HepG2 (cell line): ENCODE results near the gene POLA1. TPM values are rescaled to one million over a fixed set of nuclear protein-coding genes. Genes with fewer than 3 reads are reported as not detected.

Experiments
- ATAC-seq: fragments of 200-7000 bp; cut with Tn5 transposase; 3 replicates; pipeline ENCODE4 v1.9.1; 2020; ENCODE audit warnings: mild to moderate bottlenecking, moderate library complexity
- BruUV-seq: library from RNA; stranded (reverse); fragments of 400-500 nt; replicated peaks from 2 replicates; lab custom pipeline; 2021; lab: Mats Ljungman, UMichigan
- CTCF ChIA-PET: fragments of 300-600 bp; formaldehyde crosslinking; extraction: SDS; loops from one replicate; lab custom pipeline; 2021; ENCODE audit warnings: low total read pairs, inconsistent platforms, low intra/inter-chr PET ratio; lab: Yijun Ruan, JAX
- POLR2A ChIA-PET: fragments of 350-600 bp; sonication (Branson Sonifier 250); formaldehyde crosslinking; loops from one replicate; lab custom pipeline; 2020; ENCODE audit warnings: antibody characterized with exemption, inconsistent platforms; lab: Yijun Ruan, JAX
- DNase-seq: peaks from one replicate; pipeline ENCODE4 v3.0.0-alpha.2; 2015; ENCODE audit warnings: low spot score
- FAIRE-seq: peaks from 3 replicates; lab custom pipeline; 2011; peaks lifted over from hg19 to GRCh38; lab: Jason Lieb, UNC
- H2AFZ ChIP-seq: one replicate; pipeline ENCODE4 v1.6.1; 2011; ENCODE audit warnings: low read length, inconsistent platforms
- H3K27ac ChIP-seq: fragments of 300-600 bp; 3 replicates; pipeline ENCODE4 v1.8.0; 2011; ENCODE audit warnings: mixed run types, mild to moderate bottlenecking, mixed read lengths, low read length, inconsistent platforms; ENCODE audit not compliant: insufficient read depth; ENCODE audit errors: extremely low read length
- H3K27me3 ChIP-seq, 2 experiments: fragments of 200-600 bp in 1 of 2; 2 replicates in 1 of 2; 3 replicates in 1 of 2; pipeline versions ENCODE4 v1.6.0 to v1.8.0; 2011; ENCODE audit warnings: low read length in 2 of 2, mild to moderate bottlenecking in 2 of 2, moderate library complexity in 2 of 2, inconsistent platforms in 1 of 2; ENCODE audit not compliant: insufficient read depth in 2 of 2, control insufficient read depth in 1 of 2
- H3K36me3 ChIP-seq, 2 experiments: fragments of 200-600 bp in 1 of 2; replicated peaks in 1 of 2; 2 replicates in 1 of 2; 3 replicates in 1 of 2; pipeline versions ENCODE4 v1.5.1 to v1.8.0; 2011; ENCODE audit warnings: low read length in 2 of 2, inconsistent platforms in 1 of 2; ENCODE audit not compliant: insufficient read depth in 2 of 2, control insufficient read depth in 1 of 2
- H3K4me1 ChIP-seq: 2 replicates; pipeline ENCODE4 v1.5.1; 2012; ENCODE audit warnings: low read length, inconsistent platforms; ENCODE audit not compliant: insufficient read depth
- H3K4me2 ChIP-seq: 2 replicates; pipeline ENCODE4 v1.6.0; 2011; ENCODE audit warnings: low read depth, low read length, inconsistent platforms
- H3K4me3 ChIP-seq, 3 experiments: fragments of 200-600 bp in 1 of 3; sonication (generic), shearing (Covaris generic) in 1 of 3; replicated peaks in 1 of 3; 2 replicates each; pipeline ENCODE4 v1.5.1; 2011 to 2016; ENCODE audit warnings: low read length in 3 of 3, inconsistent platforms in 2 of 3, low read depth in 2 of 3, mild to moderate bottlenecking in 2 of 3, control low read depth in 1 of 3, mixed read lengths in 1 of 3; ENCODE audit not compliant: insufficient read depth in 1 of 3
- H3K79me2 ChIP-seq: one replicate; pipeline ENCODE4 v1.6.1; 2011; ENCODE audit warnings: low read length, inconsistent platforms; ENCODE audit not compliant: insufficient read depth
- H3K9ac ChIP-seq: 2 replicates; pipeline ENCODE4 v1.6.0; 2011; ENCODE audit warnings: mild to moderate bottlenecking, low read depth, low read length, inconsistent platforms; ENCODE audit not compliant: insufficient read depth
- H3K9me3 ChIP-seq: 2 replicates; pipeline ENCODE4 v1.5.1; 2012; ENCODE audit warnings: mild to moderate bottlenecking, low read length
- H4K20me1 ChIP-seq: 2 replicates; pipeline ENCODE4 v1.6.0; 2011; ENCODE audit warnings: inconsistent platforms, mild to moderate bottlenecking, low read length, moderate library complexity; ENCODE audit not compliant: insufficient read depth
- ELF4 ChIP-seq: sonication (generic); formaldehyde crosslinking; IDR thresholded peaks from 2 replicates; pipeline ENCODE4 v1.5.0; 2020; ENCODE audit warnings: missing genetic modification reagents, mild to moderate bottlenecking, moderate library complexity, borderline replicate concordance
- ERF ChIP-seq: IDR thresholded peaks from 2 replicates; pipeline ENCODE4 v1.6.1; 2018; ENCODE audit warnings: missing biosample characterization, missing genetic modification reagents
- GABPA ChIP-seq, 2 experiments: IDR thresholded peaks; 2 replicates each; pipeline ENCODE4 v1.6.1; 2011 to 2016; ENCODE audit warnings: low read depth in 2 of 2, low read length in 1 of 2, missing biosample characterization in 1 of 2, missing genetic modification characterization in 1 of 2
- GPBP1L1 ChIP-seq: sonication (generic); formaldehyde crosslinking; IDR thresholded peaks from 2 replicates; pipeline ENCODE4 v1.5.0; 2020; ENCODE audit warnings: mild to moderate bottlenecking, missing genetic modification reagents
- IRX3 ChIP-seq: sonication (generic); formaldehyde crosslinking; IDR thresholded peaks from 2 replicates; pipeline ENCODE4 v1.8.1; 2023; ENCODE audit warnings: mild to moderate bottlenecking, low read depth, missing genetic modification reagents, borderline replicate concordance
- KDM2A ChIP-seq: sonication (generic); formaldehyde crosslinking; IDR thresholded peaks from 2 replicates; pipeline ENCODE4 v1.4.0; 2020; ENCODE audit warnings: low read depth, missing genetic modification reagents, borderline replicate concordance
- NR0B2 ChIP-seq: sonication (generic); formaldehyde crosslinking; IDR thresholded peaks from 2 replicates; pipeline ENCODE4 v1.4.0; 2020; ENCODE audit warnings: mild to moderate bottlenecking, missing genetic modification reagents
- NR2C2 ChIP-seq: sonication (generic); formaldehyde crosslinking; IDR thresholded peaks from 2 replicates; pipeline ENCODE4 v1.4.0; 2020; ENCODE audit warnings: missing genetic modification reagents, mild to moderate bottlenecking, moderate library complexity, borderline replicate concordance
- NR2F6 ChIP-seq, 2 experiments: IDR thresholded peaks; 2 replicates each; pipeline ENCODE4 v1.6.1; 2016; ENCODE audit warnings: antibody characterized with exemption in 1 of 2, mild to moderate bottlenecking in 1 of 2
- PHF21A ChIP-seq: sonication (generic); formaldehyde crosslinking; IDR thresholded peaks from 2 replicates; pipeline ENCODE4 v1.5.0; 2020; ENCODE audit warnings: mild to moderate bottlenecking, missing genetic modification reagents
- POLR2AphosphoS5 ChIP-seq: IDR thresholded peaks from 2 replicates; pipeline ENCODE4 v1.6.1; 2012; ENCODE audit warnings: low read depth, low read length
- SMARCE1 ChIP-seq: fragments of 450-650 bp; IDR thresholded peaks from 2 replicates; pipeline ENCODE4 v1.6.1; 2017; ENCODE audit warnings: borderline replicate concordance
- TIGD3 ChIP-seq: sonication (generic); formaldehyde crosslinking; IDR thresholded peaks from 2 replicates; pipeline ENCODE4 v1.5.1; 2020; ENCODE audit warnings: mild to moderate bottlenecking, missing genetic modification reagents, borderline replicate concordance
- TRIM22 ChIP-seq: fragments of 450-650 bp; IDR thresholded peaks from 2 replicates; pipeline ENCODE4 v1.6.1; 2017
- WIZ ChIP-seq: sonication (generic); formaldehyde crosslinking; IDR thresholded peaks from 2 replicates; pipeline ENCODE4 v1.5.1; 2020; ENCODE audit warnings: mild to moderate bottlenecking, missing genetic modification reagents
- ZBTB3 ChIP-seq: sonication (generic); formaldehyde crosslinking; IDR thresholded peaks from 2 replicates; pipeline ENCODE4 v1.4.0; 2020; ENCODE audit warnings: low read depth, mild to moderate bottlenecking, moderate library complexity, missing genetic modification reagents, borderline replicate concordance
- ZMYM2 ChIP-seq: sonication (generic); formaldehyde crosslinking; IDR thresholded peaks from 2 replicates; pipeline ENCODE4 v1.8.0; 2022; ENCODE audit warnings: mild to moderate bottlenecking, missing genetic modification reagents
- ZNF703 ChIP-seq: sonication (generic); formaldehyde crosslinking; IDR thresholded peaks from 2 replicates; pipeline ENCODE4 v1.5.1; 2020; ENCODE audit warnings: missing genetic modification reagents, mild to moderate bottlenecking, moderate library complexity, borderline replicate concordance
- WGBS: methylation state at CpG from one replicate; pipeline ENCODE4 v1.1.6; 2017; ENCODE audit warnings: low lambda C conversion rate; 5-methylcytosine and 5-hydroxymethylcytosine counted together
- in situ Hi-C: cut with HindIII; loops from 2 replicates; pipeline ENCODE4 v1.10.0; 2017; ENCODE audit warnings: low pct_unique_long_range_greater_than_20kb; ENCODE audit not compliant: extremely low pct_ligation_motif_present
- intact Hi-C: fragments of 100-400 bp; cut with micrococcal nuclease; formaldehyde crosslinking; loops from one replicate; pipeline ENCODE4 v1.10.0; 2022; ENCODE audit not compliant: unreplicated experiment
- polyA plus RNA-seq, 8 experiments: library from polyadenylated mRNA; depleted of rRNA in 3 of 8; stranded (reverse) in 7 of 8; unstranded in 1 of 8; fragments of >200 nt; fragmentation: Illumina TruSeq in 4 of 8; extraction: Trizol in 4 of 8; gene quantifications; 2 replicates each; pipeline versions ENCODE4 v1.2.1 to v1.2.3, GENCODE V29; 2011 to 2016; ENCODE audit warnings: low read depth in 4 of 8, missing spikeins in 1 of 8, mixed read lengths in 1 of 8; ENCODE audit not compliant: insufficient read depth in 1 of 8
- total RNA-seq, 5 experiments: library from RNA; depleted of rRNA; stranded (reverse); fragments of >200 nt; fragmentation: Illumina TruSeq; extraction: Trizol; gene quantifications; 2 replicates each; pipeline ENCODE4 v1.2.3, GENCODE V29; 2016; ENCODE audit warnings: low read depth in 1 of 5

POLA1 gene
- total and polyA plus RNA-seq, 2 of the 13 experiments (the other 11 are each of a cell fraction or from before 2014, with no cell fraction given): 3.3 to 26.5 TPM

- no peak for TF ChIP-seq TRIM22
- TF ChIP-seq GABPA (IDR thresholded peaks at IDR 0.05; ENCODE audit: low read depth, low read length): no peak
- no peak for TF ChIP-seq GABPA (CRISPR knock-in tag; IDR thresholded peaks at IDR 0.05; ENCODE audit: low read depth)
- TF ChIP-seq ELF4: no peak
- TF ChIP-seq IRX3: no peak
- no peak for TF ChIP-seq ZBTB3 (CRISPR knock-in tag)
Measured at GRCh38 chrX:24982306-24982965, 288.7 kb downstream of the POLA1 start (continued).

GRCh38 chrX:24983931-24984330 lies 290.2 kb downstream of the POLA1 start:
- FAIRE-seq (no peak), DNase-seq (no peak), ATAC-seq (no peak)
- no peaks in the 10 kb centered on the region for H4K20me1 ChIP-seq
- no peaks in the 10 kb centered on the region; a peak in 2 of 5 replicates for H3K36me3 ChIP-seq
- no peak overlapping the region for H2AFZ ChIP-seq
- no peak overlapping the region for H3K4me2 ChIP-seq
- ChIA-PET POLR2A (no interaction called here), CTCF (no interaction called here)
- 95% methylated on average over 3 of the region's 3 CpGs for WGBS
- no peak overlapping the region for H3K4me3 ChIP-seq
- no TSS peak for BruUV-seq
- no peaks in the 10 kb centered on the region for H3K4me1 ChIP-seq
- no peak overlapping the region for H3K9ac ChIP-seq
- H3K79me2 ChIP-seq: no peaks in the 10 kb centered on the region
- intact Hi-C loops (no loop called here), in situ Hi-C loops (no loop called here)
- H3K27ac ChIP-seq: no peak overlapping the region
- no peaks in the 10 kb centered on the region for H3K27me3 ChIP-seq
- no peaks in the 10 kb centered on the region for H3K9me3 ChIP-seq
- TF ChIP-seq TIGD3 (no peak), WIZ (no peak), ERF (no peak), ZNF703 (no peak), GPBP1L1 (no peak), NR2F6 (IDR thresholded peaks at IDR 0.05) (no peak), NR2F6 (CRISPR knock-in tag; IDR thresholded peaks at IDR 0.05) (no peak), NR0B2 (CRISPR knock-in tag) (no peak), ZMYM2 (CRISPR knock-in tag) (no peak), KDM2A (CRISPR knock-in tag) (no peak), PHF21A (CRISPR knock-in tag) (no peak), NR2C2 (CRISPR knock-in tag) (no peak), SMARCE1 (no peak), ZBTB3 (CRISPR knock-in tag) (no peak), POLR2AphosphoS5 (no peak)
